Right hindlimb (tissue), 1 donor: ENCODE results near the gene RIMS1.
"Not testable (repeated sequence)": the region's sequence is repeated elsewhere in the genome, so short reads cannot be mapped to it uniquely, and the experiment has no call there.

Source experiments
- DNase-seq: peaks from one replicate; pipeline ENCODE4 v3.0.0-alpha.2; 2018

The RIMS1 gene

GRCh38 chr6:72261554-72261953, 375.2 kb downstream of the RIMS1 start:
- no peak for DNase-seq

- DNase-seq = no peak
Measured at GRCh38 chr6:72262254-72262653, 375.9 kb downstream of the RIMS1 start.

- DNase-seq = no peak
Measured at GRCh38 chr6:72267470-72267869, 381.1 kb downstream of the RIMS1 start.

- DNase-seq = no peak
Measured at GRCh38 chr6:72271531-72271930, 385.2 kb downstream of the RIMS1 start.

GRCh38 chr6:72272958-72273357, 386.6 kb downstream of the RIMS1 start:
- DNase-seq = no peak

GRCh38 chr6:72275888-72276287, 389.5 kb downstream of the RIMS1 start:
- no peak for DNase-seq

- no peak for DNase-seq
Measured at GRCh38 chr6:72282201-72282600, 395.9 kb downstream of the RIMS1 start.

- no peak for DNase-seq
Measured at GRCh38 chr6:72283571-72283970, 397.2 kb downstream of the RIMS1 start.

GRCh38 chr6:72286911-72287311, 400.6 kb downstream of the RIMS1 start:
- no peak for DNase-seq

- no peak for DNase-seq
Measured at GRCh38 chr6:72287801-72288200, 401.5 kb downstream of the RIMS1 start.

GRCh38 chr6:72288592-72288991, 402.2 kb downstream of the RIMS1 start:
- no peak for DNase-seq

GRCh38 chr6:72290620-72291019, 404.3 kb downstream of the RIMS1 start:
- DNase-seq = no peak

- DNase-seq = no peak
Measured at GRCh38 chr6:72296375-72296774, 410.0 kb downstream of the RIMS1 start.

GRCh38 chr6:72305971-72306370, 419.6 kb downstream of the RIMS1 start:
- no peak for DNase-seq

- DNase-seq = no peak
Measured at GRCh38 chr6:72316675-72317380, 430.5 kb downstream of the RIMS1 start.

GRCh38 chr6:72321788-72322187, 435.4 kb downstream of the RIMS1 start:
- DNase-seq = no peak

- no peak for DNase-seq
Measured at GRCh38 chr6:72322771-72323170, 436.4 kb downstream of the RIMS1 start.

- DNase-seq = no peak
Measured at GRCh38 chr6:72324591-72324990, 438.2 kb downstream of the RIMS1 start.

- DNase-seq = no peak
Measured at GRCh38 chr6:72328775-72329174, 442.4 kb downstream of the RIMS1 start.

- DNase-seq = not testable (repeated sequence)
Measured at GRCh38 chr6:72335203-72335602, 448.9 kb downstream of the RIMS1 start.

- no peak for DNase-seq
Measured at GRCh38 chr6:72348926-72349325, 462.6 kb downstream of the RIMS1 start.

- no peak for DNase-seq
Measured at GRCh38 chr6:72350296-72350881, 464.0 kb downstream of the RIMS1 start.

GRCh38 chr6:72363844-72364740, 477.7 kb downstream of the RIMS1 start:
- DNase-seq = peak; percentile 24

GRCh38 chr6:72365773-72366172, 479.4 kb downstream of the RIMS1 start:
- no peak for DNase-seq
